Measurements from ENCODE around the gene MIS12. TPM values are rescaled to one million over a fixed set of nuclear protein-coding genes. Genes with fewer than 3 reads are reported as not detected.
A peak's percentile ranks its signal among the peaks of the same experiment; 100 is the strongest.

MIS12 gene
- total RNA-seq, 1 experiment from 2014 or later: 22.6 TPM

DNA sequence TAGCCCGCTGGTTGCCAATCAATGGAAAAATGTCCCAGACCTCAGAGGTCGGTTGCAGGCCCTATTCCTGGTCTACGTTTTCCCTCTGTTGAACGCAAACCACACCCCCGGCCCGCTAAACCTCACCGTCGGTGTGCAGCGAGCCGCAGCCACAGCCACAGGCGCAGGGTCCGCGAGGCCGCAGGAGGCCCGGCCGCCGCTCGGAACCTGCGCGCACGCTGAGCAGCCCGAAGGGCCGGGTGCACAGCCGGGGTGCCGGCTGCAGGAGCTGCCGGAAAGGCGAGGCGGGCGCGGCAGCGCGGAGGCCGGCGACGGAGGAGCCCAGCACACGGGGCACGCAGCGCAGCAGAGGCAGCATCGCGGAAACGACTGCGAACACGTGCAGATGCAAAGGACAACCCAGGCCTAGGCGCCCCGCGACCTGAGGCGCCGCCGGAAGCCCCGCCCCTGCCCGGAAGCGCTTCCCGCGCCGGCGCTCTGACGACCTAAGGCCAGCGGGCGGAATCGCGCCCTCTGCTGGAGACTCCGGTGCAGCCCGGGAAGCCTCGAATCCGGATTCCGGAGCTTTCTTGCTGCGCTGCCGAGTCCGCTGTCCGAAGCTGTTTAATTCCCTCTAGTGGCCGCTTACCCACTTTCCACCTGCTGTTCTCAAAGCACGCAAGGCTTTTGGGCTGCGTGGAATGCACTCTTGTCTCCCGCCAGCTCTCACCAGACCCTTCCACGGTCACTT lies 47.5 kb upstream of the MIS12 start, which contains the start of gene C1QBP (continued):
- TF ChIP-seq ETV6 (CRISPR knock-in tag; IDR thresholded peaks at IDR 0.05) (peak; percentile 82), TEAD4 (CRISPR knock-in tag; IDR thresholded peaks at IDR 0.05) (0 out of 2 replicates have a peak, but pooled peaks have one; percentile 21), FOXP1 (CRISPR knock-in tag; IDR thresholded peaks at IDR 0.05; ENCODE audit: borderline replicate concordance) (peak; percentile 91), CBFB (CRISPR knock-in tag; IDR thresholded peaks at IDR 0.05; ENCODE audit: low read depth) (0 out of 2 replicates have a peak, but pooled peaks have one; percentile 21), JUN (CRISPR knock-in tag; IDR thresholded peaks at IDR 0.05) (peak; percentile 91; the same call in 1 of the 2 replicates), SMAD4 (CRISPR knock-in tag; IDR thresholded peaks at IDR 0.05) (no peak), KAT7 (CRISPR knock-in tag; IDR thresholded peaks at IDR 0.05; ENCODE audit: borderline replicate concordance) (0 out of 2 replicates have a peak, but pooled peaks have one; percentile 52), ESRRA (CRISPR knock-in tag; IDR thresholded peaks at IDR 0.05; ENCODE audit: borderline replicate concordance) (peak; percentile 85), ZNF671 (CRISPR knock-in tag; IDR thresholded peaks at IDR 0.05) (no peak), ATF1 (CRISPR knock-in tag; IDR thresholded peaks at IDR 0.05) (peak; percentile 52; the same call in 1 of the 2 replicates), ZNF138 (CRISPR knock-in tag; conservative IDR thresholded peaks at IDR 0.05) (0 out of 2 replicates have a peak, but pooled peaks have one; percentile 55), FOXK1 (CRISPR knock-in tag; IDR thresholded peaks at IDR 0.05) (peak; percentile 86; the same call in 1 of the 2 replicates), GABPB1 (CRISPR knock-in tag; IDR thresholded peaks at IDR 0.05) (peak; percentile 42)
- TF ChIP-seq, protein P1, sequence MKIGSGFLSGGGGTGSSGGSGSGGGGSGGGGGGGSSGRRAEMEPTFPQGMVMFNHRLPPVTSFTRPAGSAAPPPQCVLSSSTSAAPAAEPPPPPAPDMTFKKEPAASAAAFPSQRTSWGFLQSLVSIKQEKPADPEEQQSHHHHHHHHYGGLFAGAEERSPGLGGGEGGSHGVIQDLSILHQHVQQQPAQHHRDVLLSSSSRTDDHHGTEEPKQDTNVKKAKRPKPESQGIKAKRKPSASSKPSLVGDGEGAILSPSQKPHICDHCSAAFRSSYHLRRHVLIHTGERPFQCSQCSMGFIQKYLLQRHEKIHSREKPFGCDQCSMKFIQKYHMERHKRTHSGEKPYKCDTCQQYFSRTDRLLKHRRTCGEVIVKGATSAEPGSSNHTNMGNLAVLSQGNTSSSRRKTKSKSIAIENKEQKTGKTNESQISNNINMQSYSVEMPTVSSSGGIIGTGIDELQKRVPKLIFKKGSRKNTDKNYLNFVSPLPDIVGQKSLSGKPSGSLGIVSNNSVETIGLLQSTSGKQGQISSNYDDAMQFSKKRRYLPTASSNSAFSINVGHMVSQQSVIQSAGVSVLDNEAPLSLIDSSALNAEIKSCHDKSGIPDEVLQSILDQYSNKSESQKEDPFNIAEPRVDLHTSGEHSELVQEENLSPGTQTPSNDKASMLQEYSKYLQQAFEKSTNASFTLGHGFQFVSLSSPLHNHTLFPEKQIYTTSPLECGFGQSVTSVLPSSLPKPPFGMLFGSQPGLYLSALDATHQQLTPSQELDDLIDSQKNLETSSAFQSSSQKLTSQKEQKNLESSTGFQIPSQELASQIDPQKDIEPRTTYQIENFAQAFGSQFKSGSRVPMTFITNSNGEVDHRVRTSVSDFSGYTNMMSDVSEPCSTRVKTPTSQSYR (CRISPR knock-in tag; IDR thresholded peaks at IDR 0.05): no peak
- TF ChIP-seq, protein P2, sequence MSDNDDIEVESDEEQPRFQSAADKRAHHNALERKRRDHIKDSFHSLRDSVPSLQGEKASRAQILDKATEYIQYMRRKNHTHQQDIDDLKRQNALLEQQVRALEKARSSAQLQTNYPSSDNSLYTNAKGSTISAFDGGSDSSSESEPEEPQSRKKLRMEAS (CRISPR knock-in tag; IDR thresholded peaks at IDR 0.05): peak; percentile 95
- TF ChIP-seq, protein P3, sequence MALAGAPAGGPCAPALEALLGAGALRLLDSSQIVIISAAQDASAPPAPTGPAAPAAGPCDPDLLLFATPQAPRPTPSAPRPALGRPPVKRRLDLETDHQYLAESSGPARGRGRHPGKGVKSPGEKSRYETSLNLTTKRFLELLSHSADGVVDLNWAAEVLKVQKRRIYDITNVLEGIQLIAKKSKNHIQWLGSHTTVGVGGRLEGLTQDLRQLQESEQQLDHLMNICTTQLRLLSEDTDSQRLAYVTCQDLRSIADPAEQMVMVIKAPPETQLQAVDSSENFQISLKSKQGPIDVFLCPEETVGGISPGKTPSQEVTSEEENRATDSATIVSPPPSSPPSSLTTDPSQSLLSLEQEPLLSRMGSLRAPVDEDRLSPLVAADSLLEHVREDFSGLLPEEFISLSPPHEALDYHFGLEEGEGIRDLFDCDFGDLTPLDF (CRISPR knock-in tag; IDR thresholded peaks at IDR 0.05): peak; percentile 24; the same call in 1 of the 2 replicates
- TF ChIP-seq, protein P4, sequence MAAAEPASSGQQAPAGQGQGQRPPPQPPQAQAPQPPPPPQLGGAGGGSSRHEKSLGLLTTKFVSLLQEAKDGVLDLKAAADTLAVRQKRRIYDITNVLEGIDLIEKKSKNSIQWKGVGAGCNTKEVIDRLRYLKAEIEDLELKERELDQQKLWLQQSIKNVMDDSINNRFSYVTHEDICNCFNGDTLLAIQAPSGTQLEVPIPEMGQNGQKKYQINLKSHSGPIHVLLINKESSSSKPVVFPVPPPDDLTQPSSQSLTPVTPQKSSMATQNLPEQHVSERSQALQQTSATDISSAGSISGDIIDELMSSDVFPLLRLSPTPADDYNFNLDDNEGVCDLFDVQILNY (CRISPR knock-in tag; IDR thresholded peaks at IDR 0.05): peak; percentile 90
- TF ChIP-seq, protein P5, sequence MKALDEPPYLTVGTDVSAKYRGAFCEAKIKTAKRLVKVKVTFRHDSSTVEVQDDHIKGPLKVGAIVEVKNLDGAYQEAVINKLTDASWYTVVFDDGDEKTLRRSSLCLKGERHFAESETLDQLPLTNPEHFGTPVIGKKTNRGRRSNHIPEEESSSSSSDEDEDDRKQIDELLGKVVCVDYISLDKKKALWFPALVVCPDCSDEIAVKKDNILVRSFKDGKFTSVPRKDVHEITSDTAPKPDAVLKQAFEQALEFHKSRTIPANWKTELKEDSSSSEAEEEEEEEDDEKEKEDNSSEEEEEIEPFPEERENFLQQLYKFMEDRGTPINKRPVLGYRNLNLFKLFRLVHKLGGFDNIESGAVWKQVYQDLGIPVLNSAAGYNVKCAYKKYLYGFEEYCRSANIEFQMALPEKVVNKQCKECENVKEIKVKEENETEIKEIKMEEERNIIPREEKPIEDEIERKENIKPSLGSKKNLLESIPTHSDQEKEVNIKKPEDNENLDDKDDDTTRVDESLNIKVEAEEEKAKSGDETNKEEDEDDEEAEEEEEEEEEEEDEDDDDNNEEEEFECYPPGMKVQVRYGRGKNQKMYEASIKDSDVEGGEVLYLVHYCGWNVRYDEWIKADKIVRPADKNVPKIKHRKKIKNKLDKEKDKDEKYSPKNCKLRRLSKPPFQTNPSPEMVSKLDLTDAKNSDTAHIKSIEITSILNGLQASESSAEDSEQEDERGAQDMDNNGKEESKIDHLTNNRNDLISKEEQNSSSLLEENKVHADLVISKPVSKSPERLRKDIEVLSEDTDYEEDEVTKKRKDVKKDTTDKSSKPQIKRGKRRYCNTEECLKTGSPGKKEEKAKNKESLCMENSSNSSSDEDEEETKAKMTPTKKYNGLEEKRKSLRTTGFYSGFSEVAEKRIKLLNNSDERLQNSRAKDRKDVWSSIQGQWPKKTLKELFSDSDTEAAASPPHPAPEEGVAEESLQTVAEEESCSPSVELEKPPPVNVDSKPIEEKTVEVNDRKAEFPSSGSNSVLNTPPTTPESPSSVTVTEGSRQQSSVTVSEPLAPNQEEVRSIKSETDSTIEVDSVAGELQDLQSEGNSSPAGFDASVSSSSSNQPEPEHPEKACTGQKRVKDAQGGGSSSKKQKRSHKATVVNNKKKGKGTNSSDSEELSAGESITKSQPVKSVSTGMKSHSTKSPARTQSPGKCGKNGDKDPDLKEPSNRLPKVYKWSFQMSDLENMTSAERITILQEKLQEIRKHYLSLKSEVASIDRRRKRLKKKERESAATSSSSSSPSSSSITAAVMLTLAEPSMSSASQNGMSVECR (CRISPR knock-in tag; IDR thresholded peaks at IDR 0.05; ENCODE audit: borderline replicate concordance): peak; percentile 72; the same call in 1 of the 2 replicates
- TF ChIP-seq, protein P6, sequence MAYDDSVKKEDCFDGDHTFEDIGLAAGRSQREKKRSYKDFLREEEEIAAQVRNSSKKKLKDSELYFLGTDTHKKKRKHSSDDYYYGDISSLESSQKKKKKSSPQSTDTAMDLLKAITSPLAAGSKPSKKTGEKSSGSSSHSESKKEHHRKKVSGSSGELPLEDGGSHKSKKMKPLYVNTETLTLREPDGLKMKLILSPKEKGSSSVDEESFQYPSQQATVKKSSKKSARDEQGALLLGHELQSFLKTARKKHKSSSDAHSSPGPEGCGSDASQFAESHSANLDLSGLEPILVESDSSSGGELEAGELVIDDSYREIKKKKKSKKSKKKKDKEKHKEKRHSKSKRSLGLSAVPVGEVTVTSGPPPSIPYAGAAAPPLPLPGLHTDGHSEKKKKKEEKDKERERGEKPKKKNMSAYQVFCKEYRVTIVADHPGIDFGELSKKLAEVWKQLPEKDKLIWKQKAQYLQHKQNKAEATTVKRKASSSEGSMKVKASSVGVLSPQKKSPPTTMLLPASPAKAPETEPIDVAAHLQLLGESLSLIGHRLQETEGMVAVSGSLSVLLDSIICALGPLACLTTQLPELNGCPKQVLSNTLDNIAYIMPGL (CRISPR knock-in tag; IDR thresholded peaks at IDR 0.05): peak; percentile 95
- TF ChIP-seq, protein P7, sequence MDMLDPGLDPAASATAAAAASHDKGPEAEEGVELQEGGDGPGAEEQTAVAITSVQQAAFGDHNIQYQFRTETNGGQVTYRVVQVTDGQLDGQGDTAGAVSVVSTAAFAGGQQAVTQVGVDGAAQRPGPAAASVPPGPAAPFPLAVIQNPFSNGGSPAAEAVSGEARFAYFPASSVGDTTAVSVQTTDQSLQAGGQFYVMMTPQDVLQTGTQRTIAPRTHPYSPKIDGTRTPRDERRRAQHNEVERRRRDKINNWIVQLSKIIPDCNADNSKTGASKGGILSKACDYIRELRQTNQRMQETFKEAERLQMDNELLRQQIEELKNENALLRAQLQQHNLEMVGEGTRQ (CRISPR knock-in tag; IDR thresholded peaks at IDR 0.05): peak; percentile 66
- TF ChIP-seq, protein P8, sequence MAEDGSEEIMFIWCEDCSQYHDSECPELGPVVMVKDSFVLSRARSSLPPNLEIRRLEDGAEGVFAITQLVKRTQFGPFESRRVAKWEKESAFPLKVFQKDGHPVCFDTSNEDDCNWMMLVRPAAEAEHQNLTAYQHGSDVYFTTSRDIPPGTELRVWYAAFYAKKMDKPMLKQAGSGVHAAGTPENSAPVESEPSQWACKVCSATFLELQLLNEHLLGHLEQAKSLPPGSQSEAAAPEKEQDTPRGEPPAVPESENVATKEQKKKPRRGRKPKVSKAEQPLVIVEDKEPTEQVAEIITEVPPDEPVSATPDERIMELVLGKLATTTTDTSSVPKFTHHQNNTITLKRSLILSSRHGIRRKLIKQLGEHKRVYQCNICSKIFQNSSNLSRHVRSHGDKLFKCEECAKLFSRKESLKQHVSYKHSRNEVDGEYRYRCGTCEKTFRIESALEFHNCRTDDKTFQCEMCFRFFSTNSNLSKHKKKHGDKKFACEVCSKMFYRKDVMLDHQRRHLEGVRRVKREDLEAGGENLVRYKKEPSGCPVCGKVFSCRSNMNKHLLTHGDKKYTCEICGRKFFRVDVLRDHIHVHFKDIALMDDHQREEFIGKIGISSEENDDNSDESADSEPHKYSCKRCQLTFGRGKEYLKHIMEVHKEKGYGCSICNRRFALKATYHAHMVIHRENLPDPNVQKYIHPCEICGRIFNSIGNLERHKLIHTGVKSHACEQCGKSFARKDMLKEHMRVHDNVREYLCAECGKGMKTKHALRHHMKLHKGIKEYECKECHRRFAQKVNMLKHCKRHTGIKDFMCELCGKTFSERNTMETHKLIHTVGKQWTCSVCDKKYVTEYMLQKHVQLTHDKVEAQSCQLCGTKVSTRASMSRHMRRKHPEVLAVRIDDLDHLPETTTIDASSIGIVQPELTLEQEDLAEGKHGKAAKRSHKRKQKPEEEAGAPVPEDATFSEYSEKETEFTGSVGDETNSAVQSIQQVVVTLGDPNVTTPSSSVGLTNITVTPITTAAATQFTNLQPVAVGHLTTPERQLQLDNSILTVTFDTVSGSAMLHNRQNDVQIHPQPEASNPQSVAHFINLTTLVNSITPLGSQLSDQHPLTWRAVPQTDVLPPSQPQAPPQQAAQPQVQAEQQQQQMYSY (CRISPR knock-in tag; IDR thresholded peaks at IDR 0.05): peak; percentile 86
